ENCODE measurements around the gene MYO1G. TPM values are rescaled to one million over a fixed set of nuclear protein-coding genes. Genes with fewer than 3 reads are reported as not detected.
"Not testable (repeated sequence)": the region's sequence is repeated elsewhere in the genome, so short reads cannot be mapped to it uniquely, and the experiment has no call there.

The MYO1G gene
- 1 to 10 TPM; 1.1 to 3.0 (median 2.2) TPM for total RNA-seq

- no peak for DNase-seq (ENCODE audit: low spot score in 2 of 2)
- intact Hi-C loops (cut with DNase I; ENCODE audit: low total_unique reads) = no loop called here
- WGBS, 2 donors = 69 to 73% methylated on average over 21 to 24 of the region's 24 CpGs
- TF ChIP-seq POLR2A (IDR thresholded peaks at IDR 0.05) (no peak), CTCF (IDR thresholded peaks at IDR 0.05) (no peak)
- no peak within 1 kb of the TSS for H3K4me3 ChIP-seq (ENCODE audit: low read depth, poor library complexity, severe bottlenecking)
Observed at GRCh38 chr7:44978511-44979366, at the start of gene MYO1G. MYO1G (minus strand) TSS chr7:44979015; CDS start chr7:44978961, 54 bp downstream.

GRCh38 chr7:45028138-45028919, 49.5 kb upstream of the MYO1G start:
- intact Hi-C loops (cut with DNase I; ENCODE audit: low total_unique reads) = no loop called here
- H3K4me3 ChIP-seq (ENCODE audit: low read depth, poor library complexity, severe bottlenecking) = no peak overlapping the region
- TF ChIP-seq CTCF (IDR thresholded peaks at IDR 0.05) = no peak
- no peak for TF ChIP-seq POLR2A (IDR thresholded peaks at IDR 0.05)
- 80 to 84% methylated on average over 17 of the region's 17 CpGs for WGBS, 2 donors
- peak in 1 of 2 donors; percentile 56 for DNase-seq (ENCODE audit: low spot score in 2 of 2)

GRCh38 chr7:45027774-45028114, 48.9 kb upstream of the MYO1G start:
- intact Hi-C loops (cut with DNase I; ENCODE audit: low total_unique reads) = no loop called here
- 67 to 89% methylated on average over 4 of the region's 4 CpGs for WGBS, 2 donors
- TF ChIP-seq CTCF (IDR thresholded peaks at IDR 0.05) (no peak), POLR2A (IDR thresholded peaks at IDR 0.05) (no peak)
- DNase-seq (ENCODE audit: low spot score in 2 of 2) = peak in 1 of 2 donors; percentile 57
- H3K4me3 ChIP-seq (ENCODE audit: low read depth, poor library complexity, severe bottlenecking) = no peak overlapping the region

GRCh38 chr7:45026984-45027773, 48.4 kb upstream of the MYO1G start:
- intact Hi-C loops (cut with DNase I; ENCODE audit: low total_unique reads) = no loop called here
- no peak overlapping the region for H3K4me3 ChIP-seq (ENCODE audit: low read depth, poor library complexity, severe bottlenecking)
- DNase-seq (ENCODE audit: low spot score in 2 of 2) = peak in 1 of 2 donors; percentile 62
- WGBS, 2 donors = 52 to 56% methylated on average over 10 of the region's 10 CpGs
- TF ChIP-seq POLR2A (IDR thresholded peaks at IDR 0.05) (no peak), CTCF (IDR thresholded peaks at IDR 0.05) (no peak)

GRCh38 chr7:45026013-45026412, 47.2 kb upstream of the MYO1G start:
- intact Hi-C loops (cut with DNase I; ENCODE audit: low total_unique reads) = no loop called here

GRCh38 chr7:45025473-45025872, 46.7 kb upstream of the MYO1G start:
- intact Hi-C loops (cut with DNase I; ENCODE audit: low total_unique reads); H3K4me3 ChIP-seq (ENCODE audit: low read depth, poor library complexity, severe bottlenecking): not testable (repeated sequence)
- WGBS, 2 donors = 91 to 94% methylated on average over 12 of the region's 12 CpGs
- DNase-seq (ENCODE audit: low spot score in 2 of 2) = peak in 1 of 2 donors; percentile 57

More at GRCh38 chr7:45026013-45026412, 47.2 kb upstream of the MYO1G start:
- WGBS, 2 donors = 88 to 91% methylated on average over 1 of the region's 1 CpG
- TF ChIP-seq CTCF (IDR thresholded peaks at IDR 0.05) = no peak
- TF ChIP-seq POLR2A (IDR thresholded peaks at IDR 0.05) = no peak
- DNase-seq (ENCODE audit: low spot score in 2 of 2) = peak in 1 of 2 donors; percentile 12
- H3K4me3 ChIP-seq (ENCODE audit: low read depth, poor library complexity, severe bottlenecking) = no peak overlapping the region
